ENCODE measurements around the gene DALRD3.

DALRD3 gene

DNA sequence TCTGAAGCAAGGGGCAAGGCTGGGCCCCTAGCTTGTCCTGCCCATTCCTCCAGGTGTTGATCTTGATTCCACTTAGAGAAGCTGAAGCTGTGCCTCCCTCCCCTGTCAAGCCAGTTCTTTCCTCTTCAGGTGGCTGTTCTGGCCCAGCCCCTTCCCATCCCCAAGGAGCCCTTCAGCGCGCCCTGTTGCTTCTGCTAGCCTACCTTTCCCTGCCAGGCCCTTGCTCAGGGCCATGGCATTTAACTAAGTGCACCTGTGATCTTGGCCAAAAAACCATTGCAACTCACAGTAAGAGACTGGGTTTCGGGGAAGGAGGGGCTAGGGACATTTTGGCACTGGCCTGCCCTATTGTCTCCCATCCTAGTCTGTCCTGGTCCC lies 13.1 kb downstream of the DALRD3 start:
- no peak for TF ChIP-seq ZNF274 (IDR thresholded peaks at IDR 0.05; ENCODE audit: low read depth, low read length)
- H3K4me3 ChIP-seq (ENCODE audit: low read length), result no peak overlapping the region

DNA sequence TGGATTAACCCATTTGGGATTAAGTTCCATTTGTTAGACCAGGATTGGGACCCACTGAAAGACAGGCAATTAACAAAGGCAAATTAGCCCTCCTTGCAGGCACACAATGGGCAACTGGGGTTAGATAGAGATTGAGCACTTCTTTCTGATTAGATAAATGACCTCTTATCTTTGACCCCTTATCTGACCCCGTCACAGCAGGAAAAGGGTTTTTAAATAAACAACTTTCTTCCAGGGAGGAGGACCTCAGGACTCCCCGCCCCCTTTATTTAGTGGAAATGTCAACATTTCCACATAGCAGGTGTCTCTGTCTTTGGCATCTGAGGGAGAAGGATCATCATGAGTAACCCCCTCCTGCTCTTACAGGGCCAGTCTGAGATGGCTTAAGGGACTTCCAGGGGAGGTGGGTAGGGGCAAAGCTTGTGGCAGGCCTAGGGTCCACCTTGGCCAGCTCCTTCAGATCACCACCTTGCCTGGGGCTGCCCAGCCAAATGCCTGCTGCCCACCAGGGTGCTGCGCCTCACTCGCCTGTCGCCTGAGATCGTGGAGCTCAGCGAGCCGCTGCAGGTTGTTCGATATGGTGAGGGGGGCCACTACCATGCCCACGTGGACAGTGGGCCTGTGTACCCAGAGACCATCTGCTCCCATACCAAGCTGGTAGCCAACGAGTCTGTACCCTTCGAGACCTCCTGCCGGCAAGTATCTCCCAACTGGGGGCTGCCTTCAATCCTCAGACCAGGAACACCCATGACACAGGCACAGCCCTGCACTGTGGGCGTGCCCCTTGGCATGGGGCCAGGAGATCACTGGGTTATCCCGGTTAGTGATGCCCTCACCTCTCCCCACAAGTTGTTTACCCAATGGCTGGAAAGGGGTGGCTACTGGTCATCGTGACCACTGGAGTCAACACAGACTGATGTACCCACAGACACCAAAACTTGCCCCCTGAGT lies 13.8 kb downstream of the DALRD3 start:
- no peak for TF ChIP-seq ZNF274 (IDR thresholded peaks at IDR 0.05; ENCODE audit: low read depth, low read length)
- no peak overlapping the region for H3K4me3 ChIP-seq (ENCODE audit: low read length)

DNA sequence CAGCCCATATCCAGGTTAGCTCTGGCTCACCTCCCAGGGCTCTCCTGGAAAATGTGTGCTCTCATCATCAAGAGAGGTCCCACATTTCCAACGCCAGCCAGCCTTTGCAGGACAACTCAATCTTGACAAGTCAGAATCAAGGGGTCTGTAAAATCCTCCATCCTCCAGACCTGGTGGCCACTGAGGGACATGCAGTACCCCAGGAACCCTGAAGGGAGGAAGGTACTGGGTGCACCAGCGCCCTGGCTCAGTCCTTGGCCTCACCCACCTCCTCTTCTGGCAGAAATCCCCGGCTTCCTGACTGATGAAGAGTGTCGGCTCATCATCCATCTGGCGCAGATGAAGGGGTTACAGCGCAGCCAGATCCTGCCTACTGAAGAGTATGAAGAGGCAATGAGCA lies 17.2 kb downstream of the DALRD3 start:
- TF ChIP-seq ZNF274 (IDR thresholded peaks at IDR 0.05; ENCODE audit: low read depth, low read length), result no peak
- H3K4me3 ChIP-seq (ENCODE audit: low read length), result no peak overlapping the region

DNA sequence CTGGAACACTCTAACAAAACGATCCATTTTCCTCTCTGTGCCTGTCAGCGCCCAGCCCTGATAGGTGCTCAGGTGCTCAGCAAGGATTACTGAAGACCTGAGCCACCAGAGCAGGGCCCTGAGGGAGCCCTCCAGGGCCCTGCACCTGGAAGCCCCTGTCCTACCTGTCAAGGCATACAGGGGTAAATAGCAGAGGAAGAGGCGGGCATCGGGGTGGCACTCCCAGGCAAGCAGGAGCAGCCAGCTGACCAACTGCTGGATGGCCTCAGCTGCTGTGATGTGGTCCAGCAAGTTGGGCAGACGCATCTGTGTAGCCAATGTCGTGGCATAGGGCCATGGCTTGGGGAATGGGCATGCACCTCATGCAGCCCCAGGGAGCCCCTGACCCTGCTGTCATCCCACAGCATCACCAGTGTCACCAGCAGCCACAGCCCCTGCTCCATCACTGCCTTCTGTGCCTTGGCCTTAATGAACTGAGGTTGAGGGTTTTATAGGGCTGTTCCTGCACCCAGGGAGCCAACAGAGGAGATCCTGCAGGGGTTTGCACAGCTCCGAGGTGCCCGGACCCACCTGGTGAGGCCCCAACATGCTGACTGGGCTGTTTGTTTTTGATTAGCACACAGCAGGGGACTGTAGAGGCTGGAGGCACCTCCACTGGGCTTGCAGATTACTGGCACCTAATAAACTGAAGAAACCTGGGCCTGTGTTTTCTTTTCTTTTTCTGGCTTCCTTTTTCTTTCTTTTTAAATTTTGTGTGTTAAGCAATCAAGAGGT lies 19.1 kb downstream of the DALRD3 start:
- TF ChIP-seq ZNF274 (IDR thresholded peaks at IDR 0.05; ENCODE audit: low read depth, low read length), result no peak
- H3K4me3 ChIP-seq (ENCODE audit: low read length), result no peak overlapping the region

DNA sequence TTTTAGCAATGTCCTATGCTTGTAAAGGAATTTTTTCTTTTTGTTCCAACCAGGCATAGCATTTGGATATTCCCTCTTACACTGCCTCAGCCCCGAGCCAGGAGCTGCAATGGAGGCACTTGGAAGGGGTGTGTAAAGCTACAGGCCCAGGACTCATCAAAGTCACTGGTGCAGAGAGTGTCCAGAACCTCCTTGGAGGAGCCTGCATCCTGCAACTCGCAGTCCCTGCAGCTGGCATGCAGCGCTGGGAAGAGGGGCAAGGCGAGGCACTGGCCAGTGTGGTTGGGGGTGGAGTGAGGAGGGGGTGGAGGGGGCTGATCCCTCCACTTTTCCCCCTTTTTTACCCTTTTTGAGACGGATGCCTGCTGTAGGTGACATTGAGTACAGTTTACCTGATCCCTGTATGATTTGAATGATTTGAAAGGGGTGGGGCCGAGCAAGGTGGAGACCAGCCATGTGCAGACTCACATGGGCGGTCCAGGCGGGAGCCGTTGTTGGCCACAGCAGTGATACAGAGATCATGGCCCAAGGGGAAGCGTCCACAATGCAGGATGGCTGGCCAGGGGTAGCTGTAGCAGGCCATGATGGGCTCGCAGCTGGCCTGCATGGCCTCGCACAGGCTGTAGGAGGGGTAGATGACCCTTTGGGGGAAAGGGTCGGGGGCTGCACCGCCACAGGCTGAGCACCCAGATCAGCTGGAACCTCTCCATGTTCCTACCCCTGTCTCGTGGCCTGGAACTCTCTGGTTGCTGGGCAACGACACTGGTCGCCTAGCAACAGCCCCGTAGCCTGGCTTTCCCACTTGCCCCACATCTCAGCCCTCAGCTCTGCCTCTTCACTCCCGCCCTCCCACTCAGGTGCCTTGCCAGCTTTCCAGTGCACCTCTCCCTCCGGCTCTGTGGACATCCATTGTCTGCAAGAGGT lies 20.4 kb downstream of the DALRD3 start:
- no peak for TF ChIP-seq ZNF274 (IDR thresholded peaks at IDR 0.05; ENCODE audit: low read depth, low read length)
- no peak overlapping the region for H3K4me3 ChIP-seq (ENCODE audit: low read length)

DNA sequence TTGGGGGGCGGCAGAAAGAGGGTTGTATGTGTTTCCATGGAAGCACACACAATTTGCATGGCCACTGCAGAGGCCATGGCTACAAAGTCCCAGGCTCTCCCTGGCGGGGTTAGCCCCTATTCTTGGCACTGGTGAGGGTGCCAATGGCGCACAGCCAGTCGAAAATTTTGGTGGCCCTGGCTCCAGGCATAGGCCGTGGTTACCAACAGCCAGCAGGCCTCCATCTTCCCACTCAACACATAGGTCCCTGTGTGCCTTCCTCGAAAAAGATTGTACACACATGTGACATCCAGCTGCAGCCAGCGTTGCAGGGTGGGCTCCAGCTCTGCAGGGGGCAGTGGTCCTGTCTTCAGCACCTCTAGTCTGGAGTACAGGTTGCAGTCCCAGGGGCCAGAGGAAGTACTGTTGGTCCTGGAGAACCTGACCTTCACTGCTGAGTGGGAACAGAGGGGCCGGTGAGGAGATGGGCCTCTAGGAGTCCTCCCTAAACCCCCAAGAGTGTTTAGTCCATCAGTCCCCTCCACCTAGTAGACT lies 21.2 kb downstream of the DALRD3 start:
- no peak overlapping the region for H3K4me3 ChIP-seq (ENCODE audit: low read length)
- no peak for TF ChIP-seq ZNF274 (IDR thresholded peaks at IDR 0.05; ENCODE audit: low read depth, low read length)

DNA sequence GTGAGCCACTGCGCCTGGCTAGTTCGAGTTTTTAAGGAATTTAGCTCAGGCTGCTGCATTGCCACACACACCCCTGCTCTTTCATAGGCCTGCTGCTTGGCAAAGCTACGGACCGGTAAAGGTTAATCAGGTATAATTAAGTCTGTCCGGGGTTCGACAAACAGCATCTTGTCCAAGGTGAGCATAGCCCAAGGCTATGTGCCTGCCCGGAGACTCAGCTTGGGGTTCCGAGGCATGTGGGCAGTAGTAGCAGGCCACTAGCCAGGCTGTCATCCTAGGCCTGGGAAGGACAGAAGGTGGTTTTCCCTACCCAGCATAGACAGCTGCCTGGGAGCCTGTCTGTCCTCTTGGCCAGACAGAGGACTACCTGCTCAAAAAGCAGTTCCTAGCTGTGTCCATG lies 21.7 kb downstream of the DALRD3 start:
- TF ChIP-seq ZNF274 (IDR thresholded peaks at IDR 0.05; ENCODE audit: low read depth, low read length), result no peak
- no peak overlapping the region for H3K4me3 ChIP-seq (ENCODE audit: low read length)

DNA sequence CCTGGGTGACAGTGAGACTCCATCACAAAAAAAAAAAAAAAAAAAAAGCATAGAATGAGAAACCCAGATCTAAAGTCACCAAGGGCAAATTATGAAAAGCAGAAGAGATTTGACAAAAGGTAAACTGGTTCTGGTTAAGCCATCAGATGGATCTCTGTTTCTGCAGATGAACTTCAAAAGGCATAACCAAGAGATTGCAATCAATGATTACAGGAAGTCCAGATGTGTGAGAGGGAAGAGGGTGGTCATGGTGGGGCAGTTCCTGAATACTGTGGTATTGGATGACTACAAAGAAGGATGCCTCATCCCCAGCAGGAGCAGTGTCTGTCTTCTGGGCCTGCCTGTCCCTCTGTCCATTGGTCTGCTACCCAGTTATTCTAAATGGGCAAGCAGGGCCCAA lies 24.5 kb downstream of the DALRD3 start:
- no peak for TF ChIP-seq ZNF274 (IDR thresholded peaks at IDR 0.05; ENCODE audit: low read depth, low read length)
- H3K4me3 ChIP-seq (ENCODE audit: low read length), result no peak overlapping the region

DNA sequence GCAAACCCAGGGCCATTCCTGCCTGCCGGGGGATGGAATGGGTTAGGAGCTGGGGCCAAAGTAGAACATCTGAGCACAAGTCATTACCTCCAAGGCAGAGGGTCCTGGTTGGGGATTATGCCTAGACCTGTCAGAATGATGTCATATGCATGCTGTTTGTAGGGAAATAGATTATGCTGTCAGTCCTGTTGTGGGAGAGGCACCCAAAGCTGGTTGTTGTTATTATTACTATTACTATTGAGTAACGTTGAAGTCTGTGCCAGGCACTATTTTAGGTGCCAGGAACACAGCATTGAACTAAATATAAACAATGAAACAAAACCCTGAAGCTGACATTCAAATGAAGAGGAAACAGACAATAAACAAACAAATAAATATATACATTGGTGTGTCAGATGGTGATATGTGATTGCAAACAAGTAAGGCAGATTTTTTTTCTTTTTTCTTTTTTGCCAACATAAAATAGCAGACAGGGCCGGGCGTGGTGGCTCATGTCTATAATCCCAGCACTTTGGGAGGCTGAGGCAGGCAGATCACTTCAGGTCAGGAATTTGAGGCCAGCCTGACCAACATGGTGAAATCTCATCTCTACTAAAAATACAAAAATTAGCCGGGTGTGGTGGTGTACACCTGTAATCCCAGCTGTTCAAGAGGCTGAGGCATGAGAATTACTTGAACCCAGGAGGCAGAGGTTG lies 26.4 kb downstream of the DALRD3 start:
- no peak for TF ChIP-seq ZNF274 (IDR thresholded peaks at IDR 0.05; ENCODE audit: low read depth, low read length)
- no peak overlapping the region for H3K4me3 ChIP-seq (ENCODE audit: low read length)

DNA sequence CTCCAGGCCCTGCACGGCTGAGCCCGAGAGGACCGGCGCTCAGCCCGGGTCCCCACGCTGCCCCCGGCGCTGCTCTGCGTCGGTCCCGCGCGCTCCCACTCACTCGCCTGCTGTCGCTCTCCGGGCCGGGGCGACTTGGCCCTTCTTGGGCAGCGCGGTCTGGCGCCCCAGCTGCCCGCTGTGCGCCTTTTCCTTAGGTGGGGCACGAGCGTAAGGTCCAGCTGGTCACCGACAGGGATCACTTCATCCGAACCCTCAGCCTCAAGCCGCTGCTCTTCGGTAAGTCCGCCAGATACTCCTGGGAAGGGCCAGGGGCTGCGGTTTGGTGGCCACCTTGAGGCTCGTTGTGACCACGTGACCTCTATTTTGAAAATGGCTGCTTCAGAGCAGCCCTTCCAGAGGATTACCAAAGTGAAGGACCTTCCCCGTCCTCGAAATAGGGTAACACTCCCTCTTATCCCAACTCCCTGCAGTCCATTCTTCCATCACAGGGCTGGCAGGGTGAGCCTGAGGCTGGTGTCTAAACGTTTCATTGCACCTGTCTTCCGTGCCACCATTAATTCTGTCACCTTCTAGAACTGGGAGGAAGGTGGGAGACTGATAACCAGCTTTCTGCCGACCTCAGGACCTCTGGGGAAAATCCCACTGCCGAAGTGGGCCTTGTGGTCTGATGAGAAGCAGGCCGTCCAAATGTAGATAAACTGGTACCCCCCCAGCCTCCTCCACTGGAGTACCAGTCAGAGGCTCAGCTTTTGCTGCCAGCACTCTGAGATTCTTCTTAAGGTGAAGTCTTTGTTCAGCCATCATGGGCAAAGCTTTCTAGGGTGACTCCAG lies 27.5 kb downstream of the DALRD3 start:
- TF ChIP-seq ZNF274 (IDR thresholded peaks at IDR 0.05; ENCODE audit: low read depth, low read length), result no peak
- peak overlapping the region; percentile 71 for H3K4me3 ChIP-seq (ENCODE audit: low read length)

DNA sequence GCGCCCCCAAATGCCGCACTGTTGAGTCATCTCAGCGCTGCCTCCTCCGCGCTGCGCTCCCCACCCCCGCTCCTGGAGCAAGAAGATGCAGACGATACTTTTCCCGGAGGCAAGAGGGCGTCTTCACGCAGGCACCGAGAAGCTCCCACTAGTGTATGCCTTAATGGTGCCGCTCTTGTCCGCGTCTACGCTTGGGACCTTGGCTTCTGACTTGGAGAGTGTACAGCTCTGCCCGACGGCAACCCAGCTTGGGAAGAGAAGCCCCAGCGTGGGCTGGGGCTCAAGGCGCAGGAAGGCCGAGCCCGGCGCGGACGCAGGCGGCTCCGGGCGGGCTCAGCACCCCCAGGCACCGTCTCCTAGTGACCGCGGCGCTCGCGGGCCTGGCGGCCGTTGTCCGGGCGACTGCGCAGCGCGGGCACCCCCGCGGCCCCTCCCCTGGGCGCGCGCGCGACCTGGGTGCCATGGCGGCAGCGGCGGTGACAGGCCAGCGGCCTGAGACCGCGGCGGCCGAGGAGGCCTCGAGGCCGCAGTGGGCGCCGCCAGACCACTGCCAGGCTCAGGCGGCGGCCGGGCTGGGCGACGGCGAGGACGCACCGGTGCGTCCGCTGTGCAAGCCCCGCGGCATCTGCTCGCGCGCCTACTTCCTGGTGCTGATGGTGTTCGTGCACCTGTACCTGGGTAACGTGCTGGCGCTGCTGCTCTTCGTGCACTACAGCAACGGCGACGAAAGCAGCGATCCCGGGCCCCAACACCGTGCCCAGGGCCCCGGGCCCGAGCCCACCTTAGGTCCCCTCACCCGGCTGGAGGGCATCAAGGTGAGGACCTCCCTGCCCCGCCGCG lies 28.4 kb downstream of the DALRD3 start, which contains the start of gene P4HTM:
P4HTM (plus strand) TSS at position 446 of the 840 bp plus-strand sequence; CDS start at position 462, 16 bp downstream.
- peak within 1 kb of the TSS; percentile 71 for H3K4me3 ChIP-seq (ENCODE audit: low read length)
- no peak for TF ChIP-seq ZNF274 (IDR thresholded peaks at IDR 0.05; ENCODE audit: low read depth, low read length)

All from GM08714 (cell line).